Middle frontal gyrus (tissue), 1 donor: ENCODE results near the gene MLLT1.

ENCODE experiments used
- DNase-seq: peaks from one replicate; pipeline ENCODE4 v3.0.0-alpha.2; 2015; ENCODE audit warnings: low spot score; ENCODE audit errors: extremely low spot score

Gene MLLT1

DNA sequence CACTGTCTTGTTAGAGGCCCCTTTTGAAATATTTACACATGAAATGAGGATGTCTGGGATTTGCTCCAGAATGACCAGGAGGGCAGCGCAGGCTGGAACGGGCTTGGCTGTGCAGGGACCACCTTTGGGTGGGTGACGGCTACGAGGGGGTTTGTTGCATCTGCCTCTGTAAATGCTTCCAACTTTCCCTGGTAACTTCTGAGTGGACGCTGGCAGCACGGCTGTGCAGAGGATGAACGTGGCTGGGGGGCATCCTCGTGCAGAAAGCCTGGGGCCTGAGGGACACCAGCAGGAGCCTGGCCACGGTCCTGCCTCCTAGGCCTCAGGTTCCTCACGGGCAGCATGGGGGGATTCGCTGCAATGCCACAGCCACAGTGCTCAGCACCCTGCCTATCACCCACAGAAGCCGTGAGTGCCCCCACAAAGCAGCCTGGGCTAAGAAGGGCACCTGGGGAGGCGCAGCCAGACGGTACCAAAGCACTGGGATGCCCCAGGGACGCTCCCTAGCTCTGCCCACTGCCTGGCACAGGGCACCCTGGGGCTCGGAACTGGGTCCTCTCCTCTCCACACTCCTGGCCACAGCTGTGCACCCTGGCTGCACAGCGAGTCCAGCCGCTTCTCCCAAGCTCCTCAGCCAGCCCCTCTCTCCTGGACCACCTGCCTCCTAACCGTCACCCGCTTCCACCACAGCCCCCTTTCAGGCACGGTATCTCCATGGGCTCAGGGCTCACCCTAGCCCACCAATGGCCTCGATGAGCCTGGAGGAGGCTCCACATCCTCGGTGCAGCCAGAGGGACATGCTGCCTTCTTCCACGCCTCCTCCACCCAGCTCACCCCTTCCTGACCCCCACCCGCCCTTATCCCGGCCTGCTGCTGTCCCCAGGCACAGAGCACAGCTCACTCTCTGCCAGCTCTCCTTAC is 44.5 kb downstream of the MLLT1 start:
- no peak for DNase-seq

DNA sequence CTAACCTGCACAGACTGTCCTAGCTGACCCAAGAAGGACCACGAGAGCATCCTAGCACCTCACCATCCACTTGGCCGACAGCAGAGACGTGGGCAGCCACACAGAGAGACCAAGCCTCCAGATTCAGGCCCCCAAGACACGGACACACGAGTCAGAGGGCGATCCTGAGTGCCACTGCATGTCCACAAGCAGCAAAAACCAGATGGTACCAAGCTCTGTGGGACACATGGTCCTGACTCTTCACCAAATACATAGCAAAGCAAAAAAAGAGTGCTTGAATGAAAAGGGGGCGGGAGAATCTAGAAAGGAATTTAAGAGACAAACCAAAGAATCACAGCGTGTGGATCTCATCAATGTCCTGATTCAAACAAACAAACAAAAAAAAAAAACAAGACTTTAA is 45.2 kb downstream of the MLLT1 start:
- DNase-seq: no peak

DNA sequence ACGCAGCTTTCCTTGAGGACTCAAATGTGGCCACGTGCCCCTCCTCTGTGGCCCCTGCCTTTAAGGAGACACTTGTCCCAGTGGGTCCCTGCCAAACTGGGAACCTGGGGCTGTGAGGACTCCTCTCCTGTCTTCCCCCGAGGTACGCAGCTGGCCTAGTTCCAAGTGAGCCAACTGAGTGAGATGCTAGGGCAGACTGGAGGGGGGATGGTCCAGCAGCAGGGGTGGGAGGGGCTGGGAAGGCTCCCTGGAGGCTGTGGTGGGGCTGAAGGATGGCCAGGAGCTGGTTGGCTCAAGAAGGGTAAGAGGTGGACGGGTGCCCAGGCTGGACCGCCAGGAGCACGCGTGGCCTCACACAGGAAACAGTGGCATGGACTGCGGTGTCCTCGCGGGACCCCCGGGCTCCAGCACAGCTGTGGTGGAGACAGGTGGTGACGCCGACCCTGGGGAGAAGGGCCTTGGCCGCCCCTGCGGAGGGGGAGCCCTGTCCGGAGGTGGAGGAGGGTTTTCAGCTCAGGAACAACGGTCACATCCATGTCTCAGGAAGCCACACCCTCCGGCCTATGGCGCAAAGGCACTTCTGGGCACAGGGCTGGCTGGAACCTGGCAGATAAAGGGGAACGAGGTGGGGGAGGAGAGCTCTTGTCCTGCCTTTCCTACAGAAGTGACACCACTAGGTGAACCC is 45.8 kb downstream of the MLLT1 start:
- DNase-seq: no peak

DNA sequence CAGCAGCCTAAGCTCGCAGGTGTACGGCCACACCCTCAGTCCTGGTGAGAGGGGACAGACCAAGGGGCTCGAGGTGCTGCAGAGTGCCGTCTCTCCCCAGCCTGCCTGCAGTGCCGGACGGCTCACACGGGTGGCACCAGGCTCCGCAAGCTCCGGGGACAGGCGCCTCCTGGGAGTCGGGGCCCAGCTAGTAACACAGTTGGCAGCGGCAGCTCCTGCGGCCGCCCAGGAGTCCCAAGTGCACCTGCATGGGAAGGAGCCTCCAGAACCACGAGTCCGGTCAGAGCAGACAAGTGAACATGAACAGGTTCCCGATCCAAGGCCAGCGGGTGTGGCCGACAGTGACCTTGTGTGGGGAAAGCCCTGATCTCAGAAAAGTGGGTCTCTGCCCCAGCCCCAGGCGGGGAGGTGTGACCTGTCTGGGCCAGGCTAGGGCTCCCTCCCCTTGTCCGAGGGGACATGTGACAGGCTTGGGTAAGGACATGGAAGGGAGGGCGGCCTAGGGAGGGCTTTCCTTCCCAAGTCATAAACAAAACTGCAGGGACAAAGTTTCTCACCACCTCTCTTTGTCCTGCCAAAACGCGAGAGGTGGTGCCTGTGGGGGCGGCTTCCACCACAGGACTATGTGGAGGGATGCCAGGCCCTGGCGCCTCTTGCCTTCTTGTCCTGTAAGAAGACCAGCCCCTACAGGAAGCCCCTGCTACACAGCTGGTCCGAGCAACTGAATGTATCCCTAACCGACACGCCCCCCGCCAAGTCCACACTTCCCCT is 46.5 kb downstream of the MLLT1 start:
- DNase-seq: no peak

DNA sequence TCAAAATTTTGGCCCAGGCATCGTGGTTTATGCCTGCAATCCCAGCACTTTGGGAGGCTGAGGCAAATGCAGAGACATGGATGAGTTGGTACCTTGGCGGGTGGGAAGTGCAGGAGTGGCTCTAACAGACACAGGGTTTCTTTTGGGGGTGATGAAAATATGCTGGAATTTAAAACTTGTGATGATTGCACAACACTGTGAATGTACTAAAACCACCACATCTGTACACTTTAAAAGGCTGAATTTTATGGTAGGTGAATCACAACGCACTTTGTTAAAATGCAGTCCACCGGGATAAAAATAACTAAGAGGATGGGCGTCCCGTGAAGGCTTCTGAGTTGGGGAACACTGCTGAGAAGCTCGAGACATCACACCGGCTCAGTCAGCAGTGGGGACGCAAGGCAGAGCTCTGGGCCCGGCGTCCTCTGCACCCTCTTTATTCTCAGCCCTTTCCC is 47.1 kb downstream of the MLLT1 start:
- DNase-seq: no peak

DNA sequence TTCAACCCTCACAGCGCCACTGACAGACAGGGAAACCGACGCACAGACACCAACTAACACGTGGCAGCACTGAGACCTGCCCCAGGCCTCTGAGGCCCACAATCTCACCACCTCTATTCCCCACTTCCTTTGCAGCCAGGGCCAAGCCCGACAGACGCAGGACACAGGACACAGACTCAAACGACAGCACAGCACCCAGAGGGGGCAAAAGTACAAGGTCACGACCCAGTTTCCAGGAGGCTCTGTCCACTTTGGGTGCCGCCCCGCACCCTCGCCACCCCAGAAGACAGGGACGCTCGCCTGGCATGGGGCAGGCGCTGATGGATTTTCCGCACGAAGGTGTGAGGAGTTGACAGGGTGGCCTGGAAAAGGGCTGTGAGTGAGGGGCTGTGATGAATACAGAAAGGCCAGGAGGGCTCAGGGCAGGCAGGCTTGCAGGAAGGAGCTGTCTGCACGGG is 48.8 kb downstream of the MLLT1 start:
- DNase-seq: no peak

DNA sequence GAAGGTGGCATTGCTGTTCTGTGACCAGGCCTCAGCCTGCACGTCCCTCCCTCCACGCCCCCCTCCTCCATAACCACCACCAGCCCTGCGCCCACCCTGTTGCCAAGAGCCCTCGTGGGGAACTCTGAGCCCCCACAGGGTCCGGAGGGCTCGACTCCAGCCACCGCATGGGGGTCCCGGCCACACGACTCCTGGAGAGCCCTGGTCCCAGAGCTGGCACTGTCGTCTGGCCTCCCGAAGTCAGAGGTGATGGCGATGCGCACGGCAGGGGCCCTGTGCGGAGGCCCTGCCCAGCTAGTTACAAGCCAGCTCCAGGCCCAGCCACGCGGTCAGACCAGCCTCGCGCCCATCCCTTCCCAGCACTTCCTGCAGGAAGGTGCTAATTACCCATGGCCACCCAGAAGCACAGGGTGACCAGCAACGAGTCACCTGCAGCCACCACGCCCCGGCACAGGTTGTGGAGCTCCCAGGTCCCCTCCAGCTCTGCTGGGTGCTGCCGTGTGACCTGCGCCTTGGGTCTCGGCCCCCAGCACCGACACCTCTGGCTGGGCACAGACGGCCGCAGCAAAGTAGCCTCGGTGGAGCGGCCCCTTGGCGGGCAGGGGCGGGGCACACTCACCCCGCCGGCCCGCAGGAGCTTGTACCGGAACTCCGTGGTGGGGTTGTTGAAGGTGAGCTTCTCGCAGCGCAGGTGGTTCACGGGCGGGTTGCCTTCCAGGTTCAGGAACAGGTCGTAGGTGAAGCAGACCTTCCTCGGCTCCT is 49.6 kb downstream of the MLLT1 start:
- no peak for DNase-seq

DNA sequence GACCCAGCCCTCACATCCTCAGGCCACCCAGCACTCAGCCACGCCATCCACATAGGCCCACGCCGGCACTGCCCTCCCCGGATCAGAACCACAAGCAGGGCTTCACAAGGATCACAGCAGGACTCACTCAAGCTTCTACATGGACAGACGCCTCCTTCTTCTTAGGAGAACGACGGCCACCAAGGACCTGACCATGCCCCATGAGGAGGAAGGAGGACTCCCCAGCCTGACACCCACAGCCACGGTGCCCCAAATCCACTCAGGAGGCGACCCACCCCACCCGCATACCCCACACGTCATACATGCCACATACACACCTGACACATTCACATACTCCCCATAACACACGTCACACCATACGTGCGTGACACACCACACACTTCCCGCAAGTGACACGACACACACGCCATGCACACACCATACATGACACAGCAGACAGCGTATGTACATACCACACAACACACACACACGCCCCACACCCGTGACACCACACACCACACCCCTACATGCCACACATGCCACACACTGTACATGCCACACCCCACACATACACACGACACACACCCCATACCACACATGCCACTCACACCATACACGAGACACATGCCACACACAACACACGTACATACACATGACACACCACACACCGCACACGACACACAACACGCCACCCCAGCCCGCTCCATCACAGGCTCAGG is 50.4 kb downstream of the MLLT1 start:
- DNase-seq: no peak

DNA sequence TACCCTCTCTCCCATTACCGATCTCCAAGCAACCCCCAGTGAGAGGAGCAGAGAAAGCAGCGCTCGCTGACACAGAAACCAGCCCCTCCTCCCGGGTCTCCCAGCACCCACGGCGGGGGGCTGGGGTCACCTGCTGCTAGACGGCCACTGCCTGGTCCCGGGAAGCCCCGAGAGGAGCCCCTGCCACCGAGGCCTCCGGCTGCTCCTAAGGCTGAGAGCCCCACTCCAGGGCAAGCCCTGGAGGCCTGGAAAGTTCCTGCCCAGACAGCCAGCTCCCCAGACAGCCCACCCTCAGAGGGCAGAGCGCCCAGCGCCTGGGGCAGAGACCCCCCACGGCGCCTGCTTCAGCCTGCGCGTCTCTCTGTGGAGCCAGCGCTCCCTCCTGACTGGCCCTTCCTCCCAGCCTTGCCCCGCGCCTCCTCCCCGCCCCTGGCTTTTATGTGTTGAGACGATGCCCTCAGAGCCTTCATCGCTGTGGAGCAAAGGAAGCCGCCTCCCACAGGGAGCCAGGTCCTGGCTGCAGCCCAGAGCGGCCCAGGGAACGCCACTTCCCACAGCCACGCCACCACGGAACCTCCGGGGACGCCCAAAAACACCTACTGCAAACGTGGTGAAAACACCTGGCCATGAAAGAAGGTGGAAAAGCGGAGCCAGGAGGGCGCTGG is 51.1 kb downstream of the MLLT1 start:
- DNase-seq: no peak

DNA sequence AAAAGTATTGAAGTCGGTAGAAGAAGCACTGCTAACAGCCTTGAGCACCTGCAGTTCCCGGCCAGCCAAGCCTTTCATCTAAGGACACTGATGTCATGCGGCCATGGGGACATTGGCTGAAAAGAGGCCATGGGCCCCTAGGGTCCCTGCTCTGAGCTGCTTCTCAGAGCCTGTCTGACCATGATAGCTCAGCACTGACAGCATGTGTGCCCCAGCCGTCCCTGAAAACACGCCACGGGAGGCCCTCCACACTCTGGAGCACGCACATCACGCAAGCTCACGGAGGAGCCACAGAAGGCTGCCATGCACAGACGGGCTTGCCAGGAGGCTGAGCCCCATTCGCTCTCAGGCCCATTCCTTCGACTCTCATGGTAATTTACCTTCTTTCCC is 51.8 kb downstream of the MLLT1 start:
- no peak for DNase-seq

DNA sequence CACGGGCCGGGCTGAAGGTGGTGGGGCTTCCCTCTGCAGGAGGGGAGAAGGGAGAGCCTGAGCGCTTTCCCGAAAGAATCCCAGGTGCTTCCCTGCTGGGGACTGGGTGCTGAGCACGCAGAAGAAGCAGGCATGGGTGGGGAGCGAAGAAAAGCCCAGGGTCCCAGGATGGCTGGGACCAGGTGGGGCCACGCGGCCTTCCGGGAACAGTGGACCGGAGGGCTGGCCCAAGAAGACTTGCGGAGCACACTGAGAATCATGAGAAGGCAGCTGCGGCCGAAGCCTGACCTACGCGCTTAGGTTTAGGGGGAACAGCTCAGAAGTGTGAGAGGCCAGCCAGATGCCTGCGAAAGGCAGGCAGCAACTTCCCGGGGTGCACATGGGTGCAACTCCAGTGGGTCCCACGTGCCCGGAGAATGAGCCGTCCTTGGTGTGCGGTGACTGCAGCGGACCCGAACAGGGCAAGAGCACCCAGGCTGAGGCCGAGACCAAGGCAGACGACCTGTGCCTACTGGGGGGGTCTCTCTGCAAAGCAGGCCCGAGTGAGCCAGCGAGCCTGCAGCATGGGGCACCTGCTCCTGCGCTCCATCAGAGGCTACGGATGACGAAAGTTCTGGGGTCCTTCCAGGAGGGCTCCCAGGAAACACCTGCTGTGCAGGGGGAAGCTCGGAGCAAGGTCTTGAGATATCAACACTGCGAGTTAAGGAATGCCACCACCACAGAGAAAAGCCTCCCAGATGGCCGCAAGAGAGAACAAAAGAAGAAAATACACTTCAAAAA is 52.4 kb downstream of the MLLT1 start:
- DNase-seq: no peak

DNA sequence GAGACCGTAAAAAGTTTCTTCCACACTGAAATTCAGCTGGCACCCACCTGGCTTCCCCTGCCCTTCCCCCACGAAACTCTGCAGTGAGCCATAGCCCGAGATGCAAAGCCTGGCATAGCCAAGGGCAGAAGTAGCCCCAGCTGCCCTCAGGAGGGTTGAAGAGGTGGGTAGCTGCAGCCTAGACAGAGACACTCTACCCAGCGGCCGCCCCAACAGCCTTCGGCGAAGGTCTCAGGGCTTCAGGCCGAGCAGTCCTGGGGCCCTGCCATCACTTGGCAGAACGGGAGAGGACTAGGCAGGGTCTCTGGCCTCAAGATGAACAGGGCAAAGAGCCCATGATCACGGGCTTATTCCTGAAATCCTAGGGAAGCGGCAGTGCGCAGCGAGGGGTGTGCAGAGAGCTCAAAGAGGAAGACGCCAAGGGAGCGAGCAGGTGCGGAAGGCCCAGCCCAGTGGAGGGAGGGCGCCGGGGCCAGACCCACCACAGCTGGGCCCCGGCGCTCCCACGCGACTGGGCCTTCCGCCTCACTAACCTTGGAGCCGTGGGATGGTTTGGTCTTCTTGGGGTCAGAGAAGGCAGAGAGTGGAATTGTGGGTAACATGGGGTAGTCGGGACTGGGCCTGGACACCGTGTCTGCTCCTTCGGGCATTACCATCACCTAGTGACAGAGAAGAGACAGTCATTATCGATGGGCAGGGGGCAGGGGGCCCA is 53.2 kb downstream of the MLLT1 start:
- DNase-seq: no peak

DNA sequence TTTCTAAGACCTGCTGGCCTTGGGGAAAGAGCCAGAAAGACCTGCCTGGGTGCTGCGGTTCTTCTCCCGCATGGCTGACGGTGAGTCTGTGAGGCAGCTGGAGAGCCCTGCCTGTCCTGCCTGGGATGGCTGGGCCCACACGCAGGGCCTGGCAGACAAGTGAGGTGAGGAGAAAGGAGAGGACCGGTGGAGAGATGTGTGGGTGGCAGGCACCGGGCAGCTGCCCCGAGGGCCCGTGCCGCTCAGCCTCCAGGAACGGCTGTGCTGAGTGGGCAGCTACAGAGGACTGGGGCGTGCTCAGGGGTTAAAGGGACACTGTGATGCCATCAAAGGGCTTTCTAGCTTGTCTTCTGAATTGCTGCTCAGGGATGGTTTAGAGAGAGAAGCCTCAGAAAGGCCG is 53.8 kb downstream of the MLLT1 start:
- no peak for DNase-seq

DNA sequence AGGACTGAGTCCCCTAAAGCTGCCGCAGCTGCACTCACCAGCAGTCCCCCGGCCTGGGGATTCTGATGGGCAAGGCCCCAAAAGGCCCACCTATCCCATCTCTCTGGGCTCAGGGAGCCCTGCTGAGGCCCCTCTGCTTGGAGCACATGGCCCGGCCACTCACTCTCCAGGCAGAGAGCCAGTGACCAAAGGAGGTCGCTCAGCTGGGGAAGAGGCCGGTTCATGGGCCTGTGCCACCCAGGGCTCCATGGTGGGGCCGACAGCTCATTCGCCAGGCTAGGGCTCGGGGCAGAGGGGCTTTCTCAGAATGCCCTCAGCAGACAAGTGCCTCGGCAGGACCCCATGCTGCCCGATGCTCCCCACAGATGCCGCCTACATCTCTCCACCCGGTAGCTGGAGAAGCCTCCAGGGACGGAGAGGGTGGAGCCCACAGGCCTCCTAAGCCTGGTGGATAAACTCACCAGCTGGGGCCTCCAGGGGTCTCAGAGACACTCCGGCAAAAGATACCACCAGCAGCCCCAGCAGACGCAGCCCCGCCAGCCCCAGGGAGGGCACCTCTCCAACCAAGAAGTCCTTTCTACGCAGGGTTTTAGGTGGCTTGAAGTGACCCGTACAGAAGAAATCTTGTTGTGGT is 54.4 kb downstream of the MLLT1 start:
- no peak for DNase-seq

DNA sequence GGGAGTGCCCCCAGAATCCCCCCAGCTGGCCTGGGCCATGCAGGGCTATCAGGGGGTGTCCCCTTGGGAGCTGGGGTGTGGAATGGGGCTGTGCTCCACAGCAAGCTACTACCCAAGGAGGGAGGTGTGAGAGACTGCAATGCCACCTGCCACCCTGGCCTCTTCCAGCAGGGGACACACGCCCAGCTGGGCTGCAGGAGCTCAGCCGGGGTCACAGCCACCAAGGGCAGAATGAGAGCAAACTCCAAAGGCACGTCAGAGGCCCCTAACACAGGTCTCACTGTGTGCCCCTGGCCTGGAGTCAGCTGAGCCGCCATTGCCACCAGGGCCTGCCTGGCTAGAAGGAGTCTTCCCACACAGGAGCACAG is 55.5 kb downstream of the MLLT1 start:
- DNase-seq: no peak

DNA sequence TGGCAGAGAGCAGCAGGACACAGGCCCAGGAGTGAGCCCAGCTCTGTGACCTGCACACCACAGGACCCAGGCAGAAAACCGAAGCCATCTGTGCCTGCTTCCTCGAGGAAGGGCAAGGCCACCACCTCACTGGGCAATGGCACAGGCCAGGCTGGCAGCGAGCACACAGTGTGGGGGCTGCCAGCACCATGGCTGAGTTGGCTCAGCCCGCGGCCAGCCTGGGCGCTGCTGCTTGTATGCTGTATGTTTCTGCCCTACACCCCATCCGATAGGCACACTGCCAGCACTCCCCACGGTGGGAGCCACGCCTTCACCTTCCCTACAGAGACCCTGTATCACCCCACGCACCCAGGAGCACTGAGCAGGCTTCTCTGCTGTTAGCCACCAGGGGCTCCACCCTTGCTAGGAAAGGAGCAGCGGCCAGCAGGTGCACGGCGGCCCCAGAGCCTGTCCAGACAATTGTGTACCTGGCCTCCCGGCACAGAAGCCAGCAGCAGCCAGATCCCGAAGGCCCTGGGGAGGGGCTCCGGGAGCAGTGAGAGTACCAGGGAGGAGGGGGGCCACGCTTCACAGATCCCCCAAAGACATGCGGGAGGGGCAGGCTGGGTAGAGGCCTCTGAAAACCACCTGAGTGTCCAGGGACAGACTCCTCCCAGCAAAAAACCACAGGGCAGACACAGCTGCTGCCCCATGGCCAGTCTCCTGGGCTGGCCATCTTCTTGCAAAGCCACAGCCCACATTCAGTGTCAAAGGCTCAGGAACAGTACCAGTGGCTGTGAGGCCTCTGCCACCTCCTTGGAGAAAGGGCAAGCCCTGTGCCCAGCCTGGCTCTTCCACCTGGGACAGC is 56.1 kb downstream of the MLLT1 start:
- no peak for DNase-seq

DNA sequence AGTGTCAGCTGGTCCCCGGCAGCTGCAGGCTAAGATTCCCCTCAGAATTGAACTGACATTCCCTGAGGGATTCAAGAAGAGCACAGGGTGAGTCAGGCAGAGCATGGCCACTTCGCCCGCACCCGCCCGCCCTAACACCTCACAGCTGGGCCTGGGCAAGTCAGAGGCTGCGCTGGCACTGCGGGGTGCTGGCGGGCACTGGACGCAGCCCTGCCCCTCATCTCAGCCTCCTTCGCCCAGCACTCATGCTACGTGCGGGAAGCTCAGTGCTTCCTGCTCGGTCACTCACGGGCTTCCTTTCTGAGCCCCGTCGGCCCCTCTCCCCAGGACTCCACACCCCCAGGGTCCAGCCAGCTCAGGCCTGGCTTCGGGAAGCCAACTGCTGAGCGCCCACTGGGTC is 56.9 kb downstream of the MLLT1 start:
- DNase-seq: no peak
